ENCODE measurements around the gene GLYATL1. TPM values are rescaled to one million over a fixed set of nuclear protein-coding genes. Genes with fewer than 3 reads are reported as not detected.
A peak's percentile ranks its signal among the peaks of the same experiment; 100 is the strongest.

Gene GLYATL1
- total and polyA plus RNA-seq, 5 donors from 2014 or later: not detected

GRCh38 chr11:58941838-58942237 lies 2.5 kb downstream of the GLYATL1 start:
- H3K27ac Mint-ChIP-seq: no peak overlapping the region
- H3K9me3 Mint-ChIP-seq: no peaks in the 10 kb centered on the region
- no peak overlapping the region for H3K4me3 Mint-ChIP-seq
- ATAC-seq (ENCODE audit: low read depth in 2 of 2): no peak
- Histone ChIP-seq H3K27ac (ENCODE audit: insufficient read depth, low read length, poor library complexity, severe bottlenecking) (no peak overlapping the region), H3K4me3 (ENCODE audit: low read depth, low read length) (no peak overlapping the region), H3K9me3 (ENCODE audit: control insufficient read depth in 2 of 2, low read length in 2 of 2) (no peaks in the 10 kb centered on the region), H3K27me3 (ENCODE audit: control insufficient read depth, insufficient read depth, low read length) (no peaks in the 10 kb centered on the region), H3K36me3 (ENCODE audit: control insufficient read depth, insufficient read depth, low read length) (no peaks in the 10 kb centered on the region), H3K4me1 (ENCODE audit: control insufficient read depth, insufficient read depth, low read length, poor library complexity, severe bottlenecking) (no peaks in the 10 kb centered on the region)
- no peaks in the 10 kb centered on the region for H3K4me1 Mint-ChIP-seq
- DNase-seq: no peak
- H3K36me3 Mint-ChIP-seq: no peaks in the 10 kb centered on the region
- peaks cover 12% of the 10 kb centered on the region for H3K27me3 Mint-ChIP-seq

- no peaks in the 10 kb centered on the region for H3K4me1 ChIP-seq (ENCODE audit: control insufficient read depth, insufficient read depth, low read length, poor library complexity, severe bottlenecking)
- H3K36me3 ChIP-seq (ENCODE audit: control insufficient read depth, insufficient read depth, low read length): no peaks in the 10 kb centered on the region
- H3K27me3 Mint-ChIP-seq: peaks cover 16% of the 10 kb centered on the region
- H3K27ac ChIP-seq (ENCODE audit: insufficient read depth, low read length, poor library complexity, severe bottlenecking): no peak overlapping the region
- H3K27ac Mint-ChIP-seq: no peak overlapping the region
- no peaks in the 10 kb centered on the region for H3K36me3 Mint-ChIP-seq
- DNase-seq (no peak), ATAC-seq (ENCODE audit: low read depth in 2 of 2) (no peak)
- no peaks in the 10 kb centered on the region for H3K27me3 ChIP-seq (ENCODE audit: control insufficient read depth, insufficient read depth, low read length)
- no peak overlapping the region for H3K4me3 ChIP-seq (ENCODE audit: low read depth, low read length)
- H3K4me1 Mint-ChIP-seq: no peaks in the 10 kb centered on the region
- H3K9me3 Mint-ChIP-seq: no peaks in the 10 kb centered on the region
- no peaks in the 10 kb centered on the region for H3K9me3 ChIP-seq (ENCODE audit: control insufficient read depth in 2 of 2, low read length in 2 of 2)
- H3K4me3 Mint-ChIP-seq: no peak overlapping the region
Measured at GRCh38 chr11:58945663-58946062, 6.4 kb downstream of the GLYATL1 start.

GRCh38 chr11:58949184-58949583 lies 9.9 kb downstream of the GLYATL1 start:
- Mint-ChIP-seq H3K27ac (no peak overlapping the region), H3K4me3 (no peak overlapping the region), H3K27me3 (peaks cover 15% of the 10 kb centered on the region), H3K4me1 (no peaks in the 10 kb centered on the region), H3K9me3 (no peaks in the 10 kb centered on the region), H3K36me3 (no peaks in the 10 kb centered on the region)
- no peaks in the 10 kb centered on the region for H3K36me3 ChIP-seq (ENCODE audit: control insufficient read depth, insufficient read depth, low read length)
- no peak overlapping the region for H3K27ac ChIP-seq (ENCODE audit: insufficient read depth, low read length, poor library complexity, severe bottlenecking)
- no peak overlapping the region for H3K4me3 ChIP-seq (ENCODE audit: low read depth, low read length)
- ATAC-seq (ENCODE audit: low read depth in 2 of 2) (no peak), DNase-seq (no peak)
- no peaks in the 10 kb centered on the region for H3K27me3 ChIP-seq (ENCODE audit: control insufficient read depth, insufficient read depth, low read length)
- H3K9me3 ChIP-seq (ENCODE audit: control insufficient read depth in 2 of 2, low read length in 2 of 2): no peaks in the 10 kb centered on the region
- no peaks in the 10 kb centered on the region for H3K4me1 ChIP-seq (ENCODE audit: control insufficient read depth, insufficient read depth, low read length, poor library complexity, severe bottlenecking)

- H3K36me3 ChIP-seq (ENCODE audit: control insufficient read depth, insufficient read depth, low read length): no peaks in the 10 kb centered on the region
- H3K27me3 ChIP-seq (ENCODE audit: control insufficient read depth, insufficient read depth, low read length): no peaks in the 10 kb centered on the region
- H3K4me1 ChIP-seq (ENCODE audit: control insufficient read depth, insufficient read depth, low read length, poor library complexity, severe bottlenecking): no peaks in the 10 kb centered on the region
- ATAC-seq (ENCODE audit: low read depth in 2 of 2) (no peak), DNase-seq (no peak)
- H3K4me3 Mint-ChIP-seq: no peak overlapping the region
- H3K36me3 Mint-ChIP-seq: no peaks in the 10 kb centered on the region
- H3K9me3 Mint-ChIP-seq: no peaks in the 10 kb centered on the region
- H3K4me1 Mint-ChIP-seq: no peaks in the 10 kb centered on the region
- H3K27me3 Mint-ChIP-seq: peaks cover 20% of the 10 kb centered on the region
- H3K4me3 ChIP-seq (ENCODE audit: low read depth, low read length): no peak overlapping the region
- H3K27ac ChIP-seq (ENCODE audit: insufficient read depth, low read length, poor library complexity, severe bottlenecking): no peak overlapping the region
- H3K9me3 ChIP-seq (ENCODE audit: control insufficient read depth in 2 of 2, low read length in 2 of 2): no peaks in the 10 kb centered on the region
- peak overlapping the region in 1 of 3 donors; percentile 47 for H3K27ac Mint-ChIP-seq
Measured at GRCh38 chr11:58957922-58958321, 18.6 kb downstream of the GLYATL1 start.

GRCh38 chr11:58958500-58958899 lies 19.2 kb downstream of the GLYATL1 start:
- DNase-seq (peak in 2 of 3 donors; percentile 5 to 31), ATAC-seq (ENCODE audit: low read depth in 2 of 2) (no peak)
- Histone ChIP-seq H3K27me3 (ENCODE audit: control insufficient read depth, insufficient read depth, low read length) (no peaks in the 10 kb centered on the region), H3K4me1 (ENCODE audit: control insufficient read depth, insufficient read depth, low read length, poor library complexity, severe bottlenecking) (no peaks in the 10 kb centered on the region), H3K27ac (ENCODE audit: insufficient read depth, low read length, poor library complexity, severe bottlenecking) (no peak overlapping the region), H3K36me3 (ENCODE audit: control insufficient read depth, insufficient read depth, low read length) (no peaks in the 10 kb centered on the region), H3K9me3 (ENCODE audit: control insufficient read depth in 2 of 2, low read length in 2 of 2) (no peaks in the 10 kb centered on the region), H3K4me3 (ENCODE audit: low read depth, low read length) (no peak overlapping the region)
- Mint-ChIP-seq H3K36me3 (no peaks in the 10 kb centered on the region), H3K4me3 (no peak overlapping the region), H3K27me3 (peaks cover 20% of the 10 kb centered on the region), H3K27ac (no peak overlapping the region), H3K9me3 (no peaks in the 10 kb centered on the region), H3K4me1 (no peaks in the 10 kb centered on the region)

- no peaks in the 10 kb centered on the region for H3K36me3 Mint-ChIP-seq
- no peak overlapping the region for H3K4me3 Mint-ChIP-seq
- H3K27me3 Mint-ChIP-seq: peaks cover 15% of the 10 kb centered on the region
Measured at GRCh38 chr11:58963551-58964104, 24.3 kb downstream of the GLYATL1 start.

GRCh38 chr11:58965246-58965985 lies 26.1 kb downstream of the GLYATL1 start:
- ATAC-seq (ENCODE audit: low read depth in 2 of 2) (no peak), DNase-seq (no peak)
- Mint-ChIP-seq H3K9me3 (peaks cover 0 to 5% (median 0%) of the 10 kb centered on the region in 7 donors), H3K4me1 (no peaks in the 10 kb centered on the region), H3K27me3 (peaks cover 24% of the 10 kb centered on the region), H3K36me3 (no peaks in the 10 kb centered on the region), H3K27ac (no peak overlapping the region), H3K4me3 (no peak overlapping the region)
- Histone ChIP-seq H3K36me3 (ENCODE audit: control insufficient read depth, insufficient read depth, low read length) (no peaks in the 10 kb centered on the region), H3K9me3 (ENCODE audit: control insufficient read depth in 2 of 2, low read length in 2 of 2) (no peaks in the 10 kb centered on the region), H3K27ac (ENCODE audit: insufficient read depth, low read length, poor library complexity, severe bottlenecking) (no peak overlapping the region), H3K4me3 (ENCODE audit: low read depth, low read length) (no peak overlapping the region), H3K4me1 (ENCODE audit: control insufficient read depth, insufficient read depth, low read length, poor library complexity, severe bottlenecking) (no peaks in the 10 kb centered on the region), H3K27me3 (ENCODE audit: control insufficient read depth, insufficient read depth, low read length) (no peaks in the 10 kb centered on the region)

More at GRCh38 chr11:58963551-58964104, 24.3 kb downstream of the GLYATL1 start:
- Histone ChIP-seq H3K9me3 (ENCODE audit: control insufficient read depth in 2 of 2, low read length in 2 of 2) (no peaks in the 10 kb centered on the region), H3K27me3 (ENCODE audit: control insufficient read depth, insufficient read depth, low read length) (no peaks in the 10 kb centered on the region), H3K36me3 (ENCODE audit: control insufficient read depth, insufficient read depth, low read length) (no peaks in the 10 kb centered on the region), H3K4me3 (ENCODE audit: low read depth, low read length) (no peak overlapping the region), H3K27ac (ENCODE audit: insufficient read depth, low read length, poor library complexity, severe bottlenecking) (no peak overlapping the region), H3K4me1 (ENCODE audit: control insufficient read depth, insufficient read depth, low read length, poor library complexity, severe bottlenecking) (no peaks in the 10 kb centered on the region)
- peaks cover 0 to 4% (median 0%) of the 10 kb centered on the region in 7 donors for H3K9me3 Mint-ChIP-seq
- no peak for ATAC-seq (ENCODE audit: low read depth in 2 of 2)
- no peak for DNase-seq
- H3K4me1 Mint-ChIP-seq: no peaks in the 10 kb centered on the region
- no peak overlapping the region for H3K27ac Mint-ChIP-seq

GRCh38 chr11:58968251-58968711 lies 29.0 kb downstream of the GLYATL1 start:
- no peaks in the 10 kb centered on the region for H3K36me3 ChIP-seq (ENCODE audit: control insufficient read depth, insufficient read depth, low read length)
- H3K27ac ChIP-seq (ENCODE audit: insufficient read depth, low read length, poor library complexity, severe bottlenecking): no peak overlapping the region
- no peaks in the 10 kb centered on the region for H3K4me1 ChIP-seq (ENCODE audit: control insufficient read depth, insufficient read depth, low read length, poor library complexity, severe bottlenecking)
- Mint-ChIP-seq H3K4me3 (no peak overlapping the region), H3K27ac (no peak overlapping the region), H3K36me3 (no peaks in the 10 kb centered on the region), H3K27me3 (peaks cover 21% of the 10 kb centered on the region), H3K9me3 (peaks cover 0 to 5% (median under 1%) of the 10 kb centered on the region in 7 donors), H3K4me1 (no peaks in the 10 kb centered on the region)
- no peaks in the 10 kb centered on the region for H3K27me3 ChIP-seq (ENCODE audit: control insufficient read depth, insufficient read depth, low read length)
- no peak overlapping the region for H3K4me3 ChIP-seq (ENCODE audit: low read depth, low read length)
- DNase-seq: no peak
- peaks cover 0 to 1% of the 10 kb centered on the region in 2 experiments for H3K9me3 ChIP-seq (ENCODE audit: control insufficient read depth in 2 of 2, low read length in 2 of 2)
- no peak for ATAC-seq (ENCODE audit: low read depth in 2 of 2)

Measured in CD4-positive, CD25-positive, alpha-beta regulatory T cell (primary cell).